HG02981 (cell line): ENCODE results near the gene MYOF.
"Not testable (repeated sequence)": the region's sequence is repeated elsewhere in the genome, so short reads cannot be mapped to it uniquely, and the experiment has no call there.

ENCODE experiments used
- ATAC-seq: cut with Tn5 transposase; IDR thresholded peaks from one replicate; pipeline ENCODE4 v1.9.1; 2021; ENCODE audit warnings: mild to moderate bottlenecking, moderate library complexity; ENCODE audit not compliant: unreplicated experiment

Gene MYOF

GRCh38 chr10:93478873-93479272 is 3.3 kb downstream of the MYOF start:
- no peak for ATAC-seq

DNA sequence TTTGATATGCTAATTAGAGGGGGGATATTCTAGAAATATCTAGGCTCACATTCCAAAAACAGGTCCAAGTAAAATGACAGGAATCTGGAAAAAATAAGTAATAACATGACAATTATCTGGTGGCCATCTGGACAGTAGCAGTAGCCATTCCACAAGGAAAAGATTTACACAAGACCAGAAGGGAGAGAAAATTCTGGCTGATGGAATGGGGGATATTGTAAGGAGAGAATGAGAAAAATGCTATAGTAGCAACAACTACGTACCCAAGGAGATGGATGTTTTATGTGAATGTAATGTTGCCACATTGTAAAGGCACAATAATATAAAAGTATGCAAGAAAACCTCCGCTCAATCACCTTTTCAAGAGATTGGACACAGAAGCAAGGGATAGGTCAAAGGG is 5.4 kb downstream of the MYOF start:
- no peak for ATAC-seq

DNA sequence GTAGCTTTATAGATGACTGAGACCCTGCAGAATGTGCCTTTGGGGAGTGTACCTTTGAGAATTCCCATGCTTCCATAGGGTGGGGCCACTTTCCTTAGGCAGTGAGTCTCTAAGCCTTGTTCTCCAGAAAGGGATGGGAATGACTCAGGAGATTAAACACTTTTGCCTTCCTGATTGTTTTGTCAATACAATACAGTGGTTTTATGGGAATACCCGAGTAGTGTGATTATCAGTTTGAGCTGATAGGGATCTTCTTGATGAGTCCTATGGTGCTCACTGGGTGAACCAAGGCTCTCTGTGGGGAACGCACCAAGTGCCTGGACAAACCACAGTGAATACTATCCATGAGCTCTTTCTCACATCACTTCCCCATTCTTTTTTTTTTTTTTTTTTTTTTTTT is 6.3 kb downstream of the MYOF start:
- ATAC-seq = no peak

- no peak for ATAC-seq
These were observed 6.9 kb downstream of the MYOF start for GRCh38 chr10:93475227-93475626.

GRCh38 chr10:93473804-93474472 is 8.2 kb downstream of the MYOF start:
- no peak for ATAC-seq

- ATAC-seq = no peak
These were observed 9.0 kb downstream of the MYOF start for GRCh38 chr10:93473161-93473560.

GRCh38 chr10:93471110-93471651 is 11.0 kb downstream of the MYOF start:
- ATAC-seq = no peak

- no peak for ATAC-seq
These were observed 12.7 kb downstream of the MYOF start for GRCh38 chr10:93469454-93469853.

GRCh38 chr10:93468461-93469213 is 13.5 kb downstream of the MYOF start:
- no peak for ATAC-seq

DNA sequence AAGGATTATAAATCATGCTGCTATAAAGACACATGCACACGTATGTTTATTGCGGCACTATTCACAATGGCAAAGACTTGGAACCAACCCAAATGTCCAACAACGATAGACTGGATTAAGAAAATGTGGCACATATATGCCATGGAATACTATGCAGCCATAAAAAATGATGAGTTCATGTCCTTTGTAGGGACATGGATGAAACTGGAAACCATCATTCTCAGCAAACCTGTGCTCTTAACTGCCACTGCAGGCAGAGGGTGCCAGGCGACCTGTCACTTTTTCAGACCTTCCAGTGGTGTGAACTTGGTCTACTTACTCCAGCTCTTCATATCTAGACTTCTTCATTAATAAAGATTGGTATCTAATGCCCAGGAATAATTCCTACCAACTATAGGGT is 14.5 kb downstream of the MYOF start:
- not testable (repeated sequence) for ATAC-seq

GRCh38 chr10:93465806-93466675 is 16.1 kb downstream of the MYOF start:
- no peak for ATAC-seq

DNA sequence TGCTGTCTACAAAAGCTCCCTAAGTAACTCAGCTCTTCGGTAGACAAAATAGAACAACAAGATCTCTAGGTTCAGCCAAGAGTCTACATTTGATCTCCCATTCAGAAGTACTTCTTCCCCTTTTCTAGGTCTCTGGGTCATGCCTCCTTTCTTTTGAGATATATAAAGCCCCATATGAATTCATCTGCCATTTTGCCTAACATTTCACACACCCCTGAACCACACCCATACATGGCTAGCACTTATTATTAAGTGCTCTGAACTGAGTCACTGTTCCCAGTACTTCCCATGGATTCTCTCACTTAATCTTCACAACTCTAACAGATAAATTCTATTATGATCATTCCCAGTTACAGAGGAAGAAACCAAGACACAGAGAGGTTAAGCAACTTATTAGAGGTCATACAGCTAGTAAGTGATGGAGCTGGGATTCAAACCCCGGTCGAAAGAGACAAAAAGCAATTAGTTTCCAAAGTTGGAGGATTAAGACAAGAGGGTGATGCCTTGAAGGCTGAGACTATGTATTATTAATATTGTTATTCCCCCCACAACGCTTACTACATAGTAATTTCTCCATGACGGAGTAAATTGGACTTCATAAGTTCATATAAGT is 17.3 kb downstream of the MYOF start:
- ATAC-seq = no peak

GRCh38 chr10:93463723-93464476 is 18.2 kb downstream of the MYOF start:
- no peak for ATAC-seq

- no peak for ATAC-seq
These were observed 19.3 kb downstream of the MYOF start for GRCh38 chr10:93462881-93463280.

DNA sequence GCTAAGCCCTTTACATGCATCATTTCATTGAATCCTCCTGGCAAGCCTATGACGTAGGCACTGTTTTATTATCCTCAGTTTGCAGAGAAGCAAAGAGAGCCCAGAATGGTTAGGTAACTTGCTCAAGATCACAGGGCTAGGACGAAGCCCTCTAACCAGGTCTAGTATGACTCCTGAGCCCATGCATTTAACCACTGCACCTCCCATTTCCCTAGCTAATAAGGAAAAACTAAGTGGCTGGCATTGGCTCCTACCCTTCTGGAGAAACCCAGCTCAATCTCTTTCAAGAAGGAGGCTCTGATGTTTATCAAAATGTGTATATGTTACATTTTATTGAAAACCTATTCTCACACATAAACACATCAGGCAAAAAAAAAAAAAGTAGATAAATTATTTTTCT is 19.8 kb downstream of the MYOF start:
- ATAC-seq = no peak

- no peak for ATAC-seq
These were observed 20.3 kb downstream of the MYOF start for GRCh38 chr10:93461807-93462178.

DNA sequence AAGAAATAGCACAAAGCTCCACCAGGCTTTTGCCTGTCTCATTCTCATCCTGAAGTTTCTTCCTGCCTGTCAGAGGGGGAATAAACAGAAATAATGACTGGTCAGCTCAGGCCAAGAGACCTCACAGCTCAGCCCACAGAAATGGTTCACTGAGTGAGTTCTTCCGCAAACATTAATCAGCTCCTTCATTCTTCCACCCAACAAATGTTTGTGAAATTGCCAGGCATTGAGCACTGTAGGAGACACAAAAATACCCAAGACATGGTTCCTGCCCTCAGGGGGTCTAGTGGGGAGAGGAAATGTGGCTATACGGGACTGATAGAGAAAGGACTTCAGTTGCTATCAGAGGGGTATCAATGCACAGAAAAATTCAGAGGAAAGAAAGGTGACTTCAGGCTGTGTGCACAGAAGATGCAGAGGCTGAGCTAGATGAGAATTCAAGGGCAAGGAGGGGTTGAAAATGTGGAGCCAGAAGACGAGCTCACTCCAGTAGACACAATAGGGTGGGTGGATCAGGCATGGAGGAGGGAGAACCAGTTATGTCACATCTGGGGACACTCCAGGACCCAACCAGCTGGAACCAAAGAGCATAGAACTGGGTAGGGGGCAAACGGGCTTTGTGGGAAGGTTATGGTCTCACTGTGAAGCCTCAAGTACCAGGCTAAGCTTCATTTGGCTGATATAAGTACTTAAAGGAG is 20.9 kb downstream of the MYOF start:
- ATAC-seq = no peak

GRCh38 chr10:93459466-93459865 is 22.7 kb downstream of the MYOF start:
- ATAC-seq = no peak

DNA sequence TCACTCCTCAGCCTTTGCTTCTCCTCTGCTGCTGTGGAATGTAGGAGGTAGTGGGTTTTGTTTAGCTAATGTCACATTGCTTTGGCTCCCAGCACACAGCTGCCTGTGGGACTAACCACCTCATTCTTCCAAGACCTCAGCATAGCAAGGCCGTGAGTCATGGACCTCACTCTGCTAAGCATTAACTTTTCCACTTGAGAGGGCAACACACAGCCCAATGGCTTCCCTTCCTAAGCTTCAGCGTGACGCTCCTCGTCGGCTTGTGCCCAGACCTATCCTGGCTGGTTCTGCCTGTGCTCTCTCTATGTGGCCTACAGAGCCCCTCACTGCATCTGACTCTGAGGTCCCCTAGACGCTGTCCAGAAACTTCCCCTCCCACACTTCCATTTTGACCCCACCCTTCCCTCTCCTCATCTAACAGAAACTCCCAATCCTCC is 23.3 kb downstream of the MYOF start:
- ATAC-seq = no peak

GRCh38 chr10:93457511-93457910 is 24.6 kb downstream of the MYOF start:
- ATAC-seq = no peak
